ENCODE results near the gene SEMA5A.

The SEMA5A gene

DNA sequence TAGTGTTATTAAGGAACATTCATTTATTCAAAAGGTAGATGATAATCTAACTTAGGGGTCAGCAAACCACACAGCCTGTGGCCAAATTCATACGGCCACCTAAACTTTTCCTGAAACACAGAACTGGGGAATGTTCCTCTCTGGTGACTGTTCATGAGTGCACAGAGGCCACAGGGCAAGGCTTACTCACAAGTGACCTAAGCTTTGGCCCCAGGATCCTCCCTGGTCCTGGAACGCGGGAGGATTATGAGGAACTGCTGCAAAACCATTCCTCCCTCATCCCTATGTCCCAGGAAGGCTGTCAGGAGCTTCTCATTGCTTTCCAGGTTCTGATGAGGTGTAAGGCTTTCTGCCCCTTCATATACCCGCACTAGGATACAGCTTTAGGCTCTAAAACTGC lies 397.6 kb downstream of the SEMA5A start:
- no peak for DNase-seq

DNA sequence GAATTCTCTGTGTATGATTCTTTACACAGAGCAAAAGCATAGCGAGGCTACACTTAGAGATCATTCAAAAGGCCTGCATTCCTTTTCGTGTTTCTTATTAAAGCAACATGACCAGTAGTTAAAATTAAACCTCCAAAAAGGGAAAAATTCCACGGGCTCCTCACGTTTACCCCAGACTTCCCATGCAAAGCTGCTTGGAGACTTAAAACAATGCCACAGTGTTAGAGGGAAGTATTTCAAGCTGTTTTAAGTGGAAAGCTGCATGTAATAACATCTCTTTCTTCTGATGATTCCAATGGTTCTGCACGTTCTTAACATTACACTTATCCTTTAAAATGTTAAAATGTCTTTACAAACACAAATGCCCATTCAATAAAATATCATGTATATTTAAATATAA lies 405.2 kb downstream of the SEMA5A start:
- DNase-seq = no peak

DNA sequence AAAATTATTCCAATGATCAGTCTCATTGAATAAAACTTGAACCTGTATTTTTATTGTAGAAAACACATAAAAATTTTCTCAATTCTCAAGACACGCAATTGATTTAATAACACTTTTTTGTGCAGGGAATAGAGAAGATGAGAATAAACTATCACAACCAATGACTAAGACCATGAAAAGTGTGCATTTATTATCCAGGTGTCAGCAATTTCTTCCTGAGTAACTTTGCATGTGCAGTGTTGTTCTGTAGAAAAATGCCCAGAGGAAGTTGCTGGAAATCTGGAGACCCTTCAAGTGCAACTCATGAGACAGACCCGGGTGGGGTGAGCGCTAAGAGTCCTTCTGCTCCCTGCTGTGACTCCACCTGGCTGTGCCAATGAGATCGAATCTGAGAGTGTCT lies 405.7 kb downstream of the SEMA5A start:
- DNase-seq = no peak

DNA sequence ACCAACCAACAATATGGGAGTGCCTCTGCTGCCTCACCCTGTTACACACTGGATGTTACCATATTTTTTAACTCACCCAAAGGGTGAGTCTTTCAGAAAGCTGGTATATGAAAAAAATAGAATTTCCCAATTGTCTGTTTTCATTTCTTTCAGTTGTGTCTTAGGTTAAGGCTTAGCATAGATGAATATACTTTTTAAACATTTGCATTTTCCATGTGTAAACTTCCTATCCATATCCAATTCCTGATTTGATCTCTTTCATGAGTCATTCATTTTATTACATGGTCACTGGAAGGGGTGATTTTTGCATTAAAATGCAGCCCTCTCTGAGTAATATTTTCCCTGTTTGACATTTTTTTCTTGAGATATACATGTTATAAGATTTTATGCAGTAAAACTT lies 406.5 kb downstream of the SEMA5A start:
- DNase-seq = no peak

DNA sequence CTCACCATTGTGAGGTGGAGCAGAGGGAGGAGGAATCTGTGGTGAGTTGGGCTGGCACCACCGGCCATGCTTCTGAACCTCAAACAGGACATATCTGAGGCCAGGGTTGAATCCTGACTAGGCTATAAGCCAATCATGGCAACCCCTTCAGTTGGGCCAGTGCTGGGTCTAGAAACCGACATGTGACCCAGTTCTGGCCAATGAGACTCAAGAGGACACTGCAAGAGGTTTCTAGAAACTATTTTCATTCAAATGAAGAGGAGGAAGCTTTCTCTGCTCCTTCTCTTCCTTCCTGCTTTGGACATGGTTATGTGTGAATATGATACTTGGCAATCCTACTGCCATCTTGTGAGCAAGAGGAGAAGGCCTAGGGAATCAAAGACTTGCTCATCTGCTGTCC lies 417.7 kb downstream of the SEMA5A start:
- DNase-seq = no peak

DNA sequence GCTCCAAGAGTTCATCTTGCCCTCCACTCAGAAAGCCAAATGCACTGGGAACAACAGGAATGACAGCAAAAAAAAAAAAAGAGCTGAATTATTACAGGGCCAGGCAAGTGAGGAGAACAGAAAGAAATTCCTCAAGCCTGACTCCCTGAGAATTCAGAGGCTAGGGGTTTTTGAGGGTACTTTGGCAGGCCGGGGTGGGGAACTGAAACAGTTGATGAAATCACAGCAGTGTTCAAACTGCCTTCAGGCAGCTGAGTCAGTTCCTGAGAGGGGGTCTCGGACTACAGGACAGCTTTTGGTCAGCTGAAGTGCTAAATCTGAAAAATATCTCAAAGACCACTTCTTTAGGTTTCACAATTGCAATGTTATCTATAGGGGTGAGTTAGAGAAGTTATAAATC lies 419.4 kb downstream of the SEMA5A start:
- DNase-seq = no peak

DNA sequence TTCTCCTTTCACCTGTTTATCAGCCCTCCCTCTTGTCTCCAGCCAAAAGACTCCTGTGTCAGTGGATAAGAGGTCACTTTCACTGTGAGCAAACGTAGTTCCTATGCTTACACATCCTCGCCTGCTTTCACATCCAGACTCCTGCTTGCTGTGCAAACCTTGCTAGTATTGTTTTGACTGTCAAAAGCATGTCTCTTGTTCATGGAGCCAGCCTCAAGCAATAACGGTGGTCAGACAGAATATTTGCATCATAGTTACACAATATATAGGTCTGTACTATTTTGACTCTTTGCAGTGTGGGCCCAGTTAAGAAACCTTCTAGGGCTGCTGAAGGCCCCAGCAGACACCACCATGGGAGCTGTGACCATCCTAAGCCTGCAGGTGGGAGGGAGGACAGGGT lies 420.0 kb downstream of the SEMA5A start:
- no peak for DNase-seq

DNA sequence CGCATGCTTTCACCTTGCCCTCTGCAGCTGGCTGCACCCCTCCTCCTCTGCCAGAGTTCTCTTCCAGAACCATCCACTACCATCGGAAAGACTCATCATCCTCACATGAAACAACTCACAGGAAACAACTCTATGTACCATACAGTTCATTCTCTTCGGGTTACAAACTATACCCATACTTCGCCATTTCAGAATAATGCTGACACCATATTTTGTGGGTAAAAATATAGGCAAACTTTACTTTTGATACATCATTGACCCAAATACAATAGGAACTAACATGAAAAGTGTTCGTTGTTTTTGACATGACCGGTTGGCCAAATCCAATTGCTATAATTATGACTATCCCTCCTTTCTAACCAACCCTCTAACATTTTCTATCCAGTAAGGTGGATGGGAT lies 421.0 kb downstream of the SEMA5A start:
- DNase-seq = no peak

DNA sequence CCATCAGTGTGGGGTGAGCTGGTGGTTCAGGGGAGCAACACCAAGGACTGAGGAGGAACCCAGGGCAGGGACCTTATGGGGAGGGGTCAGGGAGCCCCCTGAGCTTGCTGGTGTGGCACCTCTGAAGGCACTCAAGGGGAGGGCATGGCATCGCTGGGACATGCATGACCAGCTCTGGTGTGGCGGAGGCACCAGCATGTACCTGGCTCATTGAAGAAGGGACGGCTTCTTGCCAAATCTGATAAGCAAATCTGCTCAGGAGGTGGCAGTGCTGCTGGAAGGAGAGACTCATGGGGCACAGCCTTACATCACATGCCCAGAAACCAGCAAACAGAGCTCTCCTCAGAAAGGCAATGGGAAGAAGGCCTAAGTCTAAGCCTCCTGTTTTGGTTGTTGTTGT lies 421.8 kb downstream of the SEMA5A start:
- no peak for DNase-seq

DNA sequence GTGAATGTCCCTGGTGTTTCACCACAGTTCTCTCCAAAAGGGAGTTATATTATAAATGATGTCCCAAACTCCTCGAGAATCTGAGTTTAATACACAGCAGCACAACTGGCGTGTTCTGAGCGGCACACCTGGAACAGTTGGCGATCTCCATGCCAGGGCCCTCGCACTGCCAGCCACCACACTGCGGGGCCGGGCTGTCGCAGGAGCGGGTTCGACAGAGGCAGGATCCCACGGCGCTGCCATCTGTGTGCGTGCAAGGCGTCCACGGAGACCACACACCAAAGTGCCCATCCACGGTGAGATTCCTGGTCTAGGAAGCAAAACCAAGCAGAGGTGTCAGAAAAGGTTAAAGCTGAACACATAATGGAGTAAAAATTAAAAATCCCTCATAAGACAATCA lies 423.3 kb downstream of the SEMA5A start:
- no peak for DNase-seq

DNA sequence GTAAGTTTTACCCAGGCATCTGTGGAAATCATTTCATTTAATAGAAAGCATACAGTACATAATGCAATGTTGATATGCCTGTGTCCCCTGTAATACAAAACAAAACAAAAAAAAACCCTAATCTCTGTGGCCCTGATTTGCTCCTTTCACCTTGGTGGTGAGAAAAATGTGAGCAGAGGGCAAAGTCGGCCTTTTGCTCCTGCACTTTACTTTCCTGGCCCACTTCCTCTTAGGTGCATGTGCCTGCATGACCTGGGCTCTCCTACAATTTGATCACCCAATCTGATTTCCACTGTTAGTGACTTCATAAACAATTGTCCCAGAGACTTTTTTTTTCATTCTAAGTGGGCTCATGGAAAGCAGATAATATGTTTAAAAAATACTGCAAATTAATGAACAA lies 424.3 kb downstream of the SEMA5A start:
- no peak for DNase-seq

DNA sequence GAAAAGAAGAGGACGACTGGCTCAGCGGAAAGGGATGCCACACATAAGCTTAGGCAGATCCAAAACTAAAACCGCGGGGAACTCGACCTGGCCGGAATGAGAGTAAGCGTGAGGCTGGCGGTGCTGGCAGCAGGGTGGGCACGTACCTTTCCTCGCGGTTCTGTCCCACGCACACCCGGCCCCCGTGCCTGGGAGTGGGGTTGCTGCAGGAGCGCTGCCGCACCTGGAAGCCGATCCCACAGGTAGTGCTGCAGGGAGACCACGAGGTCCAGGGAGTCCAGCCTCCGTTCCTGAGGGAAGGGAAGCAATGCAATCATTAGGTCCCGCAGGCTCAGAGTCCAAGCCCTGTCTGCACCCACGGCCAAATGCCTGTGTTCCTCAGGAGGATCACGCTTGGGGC lies 427.0 kb downstream of the SEMA5A start:
- DNase-seq = no peak

DNA sequence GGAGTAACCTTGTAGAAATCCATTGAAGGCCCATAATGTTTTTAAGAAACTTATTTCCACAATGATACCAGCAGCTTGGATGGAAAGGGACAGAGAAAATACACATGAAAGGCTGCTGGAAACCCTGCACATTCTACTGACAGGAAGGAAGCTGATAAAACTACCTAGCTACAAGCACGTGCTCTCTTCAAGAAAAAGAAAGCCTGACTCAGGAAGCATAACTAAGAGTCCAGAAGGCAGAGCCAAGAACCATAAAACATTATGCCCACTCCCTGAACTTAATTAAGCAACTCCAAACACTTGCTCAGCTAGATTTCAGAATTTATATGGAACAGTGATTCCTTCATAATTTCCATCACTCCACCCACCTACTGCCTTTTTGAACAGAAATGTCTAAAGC lies 430.8 kb downstream of the SEMA5A start:
- no peak for DNase-seq

DNA sequence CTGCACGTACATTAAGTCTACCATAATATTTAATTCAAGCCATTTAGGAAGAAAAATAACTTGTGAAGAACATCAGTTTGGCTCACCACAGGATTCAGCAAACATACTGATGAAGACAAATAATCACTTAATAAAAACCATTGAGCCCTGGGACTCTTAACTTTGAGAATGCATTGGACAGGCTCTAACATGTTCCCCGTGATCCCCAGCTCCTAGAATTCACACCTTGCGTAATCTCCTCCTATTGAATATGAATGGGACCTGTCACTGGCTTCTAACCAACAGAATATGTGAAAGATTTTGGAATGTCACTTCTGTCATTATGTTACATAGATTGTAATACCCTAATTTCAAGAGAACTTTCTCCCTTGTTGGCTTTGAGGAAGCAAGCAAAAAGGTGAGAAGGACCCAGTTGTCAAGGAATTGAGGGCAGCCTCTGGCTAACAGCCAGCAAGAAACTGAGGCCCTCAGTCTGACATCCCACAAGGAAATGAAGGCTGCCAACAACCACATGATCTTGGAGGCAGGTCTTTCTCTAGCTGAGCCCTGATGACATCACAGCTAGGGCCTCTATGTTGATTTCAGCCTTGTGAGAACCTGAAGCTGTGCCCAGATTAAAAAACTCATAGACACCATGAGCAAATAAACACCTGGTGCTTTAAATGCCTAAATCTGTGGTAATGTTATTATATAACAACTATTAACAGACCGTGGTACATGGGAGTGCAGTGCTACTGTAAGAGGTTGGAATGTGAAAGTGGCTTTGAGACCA lies 433.2 kb downstream of the SEMA5A start:
- DNase-seq = no peak

DNA sequence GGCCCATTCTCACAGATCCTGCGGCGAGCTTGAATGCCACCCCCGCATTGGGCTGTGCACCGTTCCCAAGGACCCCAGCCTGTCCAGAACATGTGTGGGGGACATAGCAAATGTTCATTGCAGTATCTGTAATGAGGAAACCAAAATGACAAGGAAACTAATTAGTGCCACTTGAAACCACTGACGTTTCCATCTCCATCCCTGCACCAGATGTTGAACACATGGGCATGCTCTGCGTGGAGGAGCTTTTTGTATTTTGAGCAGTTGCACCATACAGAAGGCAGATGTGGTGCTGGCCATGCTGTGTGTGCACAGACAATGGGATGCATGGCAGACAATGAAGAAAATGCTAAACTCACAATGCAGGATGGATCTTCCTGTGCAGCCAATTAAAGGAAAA lies 437.7 kb downstream of the SEMA5A start:
- no peak for DNase-seq

DNA sequence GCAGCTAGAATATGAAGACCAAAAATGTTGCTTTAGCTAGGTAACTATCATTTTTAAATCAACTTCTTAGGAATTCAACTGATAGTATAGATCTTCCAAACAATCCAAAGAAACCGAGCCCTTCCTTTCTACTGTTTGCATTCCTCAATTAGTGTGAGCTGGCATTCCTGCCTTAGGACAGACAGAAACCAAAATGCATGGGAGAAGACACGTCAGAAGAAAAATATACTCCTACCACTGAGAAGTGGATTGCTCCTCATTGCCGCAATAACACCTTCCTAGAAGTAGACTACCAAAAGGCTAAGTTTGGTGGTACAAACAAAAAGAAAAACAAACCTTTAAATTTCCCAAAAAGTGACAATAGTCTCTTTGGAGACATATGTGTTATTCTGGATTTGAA lies 440.0 kb downstream of the SEMA5A start:
- no peak for DNase-seq

DNA sequence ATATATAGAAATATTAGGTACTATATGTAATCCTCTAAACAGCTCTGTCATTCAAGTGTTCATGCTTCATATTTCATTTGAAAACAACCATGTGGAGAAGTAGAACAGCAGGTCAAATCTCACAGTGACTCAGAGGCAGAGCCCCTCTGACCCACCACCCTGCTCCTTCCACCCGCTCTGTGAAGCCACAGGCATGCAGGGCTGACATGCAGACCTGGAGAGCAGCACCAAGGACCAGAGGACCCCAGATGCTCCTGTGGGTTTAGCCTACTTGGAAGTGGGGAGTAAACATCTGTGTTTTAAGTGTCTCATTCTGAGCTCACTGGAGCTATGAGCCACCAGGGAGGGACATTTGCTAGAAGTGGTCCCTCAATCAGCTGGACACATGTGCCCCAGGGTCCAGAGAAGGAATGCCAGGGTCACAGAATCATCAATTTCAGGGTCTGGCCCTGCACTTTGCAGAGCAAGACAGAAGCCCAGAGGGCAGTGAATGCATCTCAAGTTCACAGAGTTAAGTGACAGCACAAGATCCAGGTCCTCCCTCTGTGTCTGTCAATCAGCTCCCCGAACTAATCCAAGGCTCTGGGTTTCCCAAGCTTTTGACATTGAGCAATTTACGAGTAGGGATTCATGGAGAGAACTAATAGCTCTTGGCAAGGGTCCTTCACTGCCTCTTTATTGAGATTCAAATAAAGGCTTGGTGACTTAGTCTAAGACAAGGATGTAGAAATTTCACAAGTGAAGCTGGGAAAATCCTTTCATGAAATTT lies 441.1 kb downstream of the SEMA5A start:
- no peak for DNase-seq

DNA sequence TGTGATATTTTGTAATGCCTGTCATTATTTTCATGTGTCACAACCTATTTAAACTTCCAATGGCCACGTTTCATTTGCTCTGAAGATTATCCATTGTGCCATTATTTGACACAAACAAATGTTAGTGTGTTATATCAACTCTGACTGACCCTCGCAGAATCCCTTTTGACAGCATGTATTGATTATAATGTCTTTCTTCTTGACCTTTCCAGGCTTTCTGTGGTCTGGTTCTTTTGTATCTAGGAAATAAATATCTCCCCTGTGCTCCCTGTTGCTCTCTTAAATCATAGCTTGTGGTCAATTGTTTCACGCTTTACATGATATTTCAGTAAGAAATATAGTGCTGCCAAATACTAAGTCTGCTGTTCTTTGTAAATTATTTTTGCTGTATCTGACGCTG lies 442.6 kb downstream of the SEMA5A start:
- no peak for DNase-seq

DNA sequence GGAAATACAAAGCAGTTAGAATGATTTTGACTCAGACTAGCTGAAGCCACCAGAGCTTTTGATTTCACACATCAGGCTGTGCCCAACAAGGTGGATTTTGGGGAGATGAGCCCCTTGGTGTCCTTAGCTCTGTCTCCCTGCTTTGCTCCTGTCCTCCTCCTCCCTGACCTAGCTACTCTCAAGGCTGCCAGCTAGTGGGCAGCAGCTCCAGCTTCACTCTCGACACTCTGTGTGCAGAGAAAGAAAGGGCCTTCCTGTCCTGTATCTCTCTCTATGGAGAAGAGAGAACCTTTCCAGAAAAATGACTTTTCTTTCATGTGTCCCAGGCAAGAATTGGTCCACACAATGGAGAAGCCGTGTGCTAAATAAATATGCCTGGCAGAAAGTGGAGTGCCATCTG lies 446.2 kb downstream of the SEMA5A start:
- no peak for DNase-seq

DNA sequence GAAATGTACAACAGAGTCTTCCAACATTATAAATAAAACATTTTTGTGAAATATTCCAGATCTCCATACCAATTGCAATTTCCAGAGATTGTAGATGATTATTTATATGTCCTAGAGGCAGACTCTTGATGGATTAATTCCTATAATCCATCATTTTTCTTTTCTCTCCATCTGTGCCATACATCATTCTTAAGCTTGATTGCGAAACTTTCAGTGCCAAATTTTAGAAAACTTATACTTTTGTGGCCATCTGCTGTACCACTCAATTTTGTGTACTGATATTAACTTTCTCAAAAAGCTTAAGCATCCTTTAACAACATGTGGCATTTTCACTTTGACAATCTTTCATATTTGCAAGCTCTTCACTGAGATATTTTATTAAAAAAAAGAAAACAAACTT lies 446.9 kb downstream of the SEMA5A start:
- DNase-seq = no peak

DNA sequence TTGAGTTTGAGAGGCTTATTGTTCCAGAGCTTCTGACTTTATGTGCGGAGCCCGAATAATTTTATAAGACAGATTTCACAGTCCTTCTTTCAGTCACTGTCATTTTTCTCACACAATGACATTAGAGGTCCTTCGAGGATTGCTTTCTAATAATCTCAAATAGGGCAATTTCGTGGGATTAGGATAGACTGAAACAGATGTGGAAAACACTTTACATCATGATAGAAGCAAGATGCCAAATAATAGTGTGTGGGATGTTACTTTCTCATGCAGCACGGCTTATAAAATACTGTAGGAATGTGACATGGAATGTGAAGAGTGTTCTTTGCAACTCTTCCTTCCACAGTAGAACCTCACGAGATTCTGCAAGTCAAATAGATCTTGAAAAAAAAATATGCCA lies 451.3 kb downstream of the SEMA5A start:
- DNase-seq = no peak

DNA sequence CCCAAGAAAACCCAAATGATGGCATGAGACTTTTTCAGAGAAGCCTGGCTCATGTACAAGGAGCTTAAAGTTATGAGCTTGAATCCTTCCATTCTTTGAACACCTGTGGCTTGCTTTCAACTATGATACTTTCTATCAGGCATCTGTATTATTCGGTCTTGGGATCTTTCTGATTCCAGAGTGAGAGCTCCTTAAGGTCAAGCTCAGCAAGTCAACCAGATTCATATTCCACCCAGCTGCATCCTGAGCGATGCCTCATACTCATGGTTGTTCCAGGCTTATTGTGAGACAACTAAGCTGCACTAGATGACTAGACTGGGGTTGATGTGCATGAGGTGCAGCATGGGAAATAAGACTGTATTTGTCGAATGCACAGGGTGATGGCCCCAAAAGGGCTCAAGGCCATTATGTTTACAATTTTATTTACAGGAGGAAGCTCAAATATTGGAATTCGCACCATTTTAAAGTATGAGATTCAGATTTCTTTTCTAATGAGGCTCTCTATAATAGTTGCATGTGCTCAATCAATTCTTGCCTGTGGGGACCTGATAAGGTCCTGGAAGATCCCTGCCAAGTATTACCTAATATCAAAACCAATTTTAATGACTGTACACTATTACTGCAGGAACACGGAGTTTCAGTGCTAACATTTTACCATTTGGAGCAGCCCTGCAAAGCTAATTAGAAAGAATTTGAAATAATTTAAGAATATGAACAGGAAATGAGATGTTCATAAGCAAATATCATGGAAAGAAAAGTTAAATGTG lies 453.8 kb downstream of the SEMA5A start:
- no peak for DNase-seq

DNA sequence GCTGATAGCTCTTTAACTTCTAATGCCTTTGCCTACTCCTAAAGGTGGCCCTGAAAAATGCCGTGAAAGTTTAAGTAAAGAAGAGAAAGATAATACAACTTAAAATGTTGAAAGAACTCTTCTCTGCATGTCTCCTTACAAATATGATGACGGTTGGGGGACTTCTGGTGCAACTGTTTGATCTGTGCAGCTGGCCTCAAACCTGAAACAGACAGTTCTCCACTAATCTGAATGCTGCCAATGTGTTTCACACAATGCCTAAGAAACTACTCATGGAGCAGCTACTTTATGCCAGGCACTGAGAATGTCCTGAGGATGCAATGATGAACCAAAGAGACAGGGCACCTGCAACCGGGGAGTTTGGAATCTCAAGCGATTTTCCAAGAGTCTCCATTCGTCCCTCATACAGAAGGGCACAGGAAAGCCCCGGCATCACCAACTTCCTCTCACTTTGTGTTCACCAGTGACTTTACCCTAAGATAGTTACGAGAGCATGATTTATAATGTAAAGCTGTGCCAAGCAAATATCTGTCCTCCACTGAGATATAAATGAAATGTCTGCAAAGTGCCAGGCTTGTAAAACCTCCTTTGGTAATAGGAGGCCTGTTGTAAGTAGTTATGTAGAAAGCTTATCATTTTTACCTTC lies 455.4 kb downstream of the SEMA5A start:
- no peak for DNase-seq

Data from activated CD4-positive, alpha-beta T cell treated with anti-CD3 and anti-CD28 coated beads, Interleukin-2, amount 50 U/mL, for 4 hours (primary cell).